NCI-H2081 treated with DMSO at 0.1 percent for 48 hours (cell line): ENCODE data around the gene SLC6A9.

ENCODE experiments used
- DNase-seq: peaks from one replicate; lab custom pipeline; 2025; lab: John Stamatoyannopoulos, UW

SLC6A9 gene

GRCh38 chr1:43969746-43970466 lies 61.4 kb downstream of the SLC6A9 start, which contains the start of gene DPH2:
TSS of gene DPH2 (plus strand) at chr1:43970010. CDS start at chr1:43970176, 166 bp downstream.
- DNase-seq: peak; percentile 94

- DNase-seq: no peak
Measured at GRCh38 chr1:43969416-43969745, 61.9 kb downstream of the SLC6A9 start.

- DNase-seq: no peak
Measured at GRCh38 chr1:43968348-43968948, 62.8 kb downstream of the SLC6A9 start.

GRCh38 chr1:43965316-43965715 lies 65.9 kb downstream of the SLC6A9 start:
- DNase-seq: no peak

- no peak for DNase-seq
Measured at GRCh38 chr1:43963890-43964289, 67.4 kb downstream of the SLC6A9 start.

GRCh38 chr1:43963006-43963405 lies 68.3 kb downstream of the SLC6A9 start:
- no peak for DNase-seq

GRCh38 chr1:43962324-43962723 lies 68.9 kb downstream of the SLC6A9 start:
- no peak for DNase-seq

GRCh38 chr1:43961692-43962091 lies 69.6 kb downstream of the SLC6A9 start:
- no peak for DNase-seq

- no peak for DNase-seq
Measured at GRCh38 chr1:43960798-43961197, 70.5 kb downstream of the SLC6A9 start.

- DNase-seq: no peak
Measured at GRCh38 chr1:43958351-43959255, 72.7 kb downstream of the SLC6A9 start.

GRCh38 chr1:43957407-43958040 lies 73.7 kb downstream of the SLC6A9 start:
- DNase-seq: no peak

- no peak for DNase-seq
Measured at GRCh38 chr1:43956234-43956633, 75.0 kb downstream of the SLC6A9 start.

- DNase-seq: no peak
Measured at GRCh38 chr1:43954036-43954435, 77.2 kb downstream of the SLC6A9 start.

- DNase-seq: no peak
Measured at GRCh38 chr1:43953361-43953760, 77.9 kb downstream of the SLC6A9 start.

GRCh38 chr1:43952731-43953346 lies 78.4 kb downstream of the SLC6A9 start:
- no peak for DNase-seq

- DNase-seq: no peak
Measured at GRCh38 chr1:43951021-43951985, 80.0 kb downstream of the SLC6A9 start.

GRCh38 chr1:43949678-43950077 lies 81.6 kb downstream of the SLC6A9 start:
- no peak for DNase-seq

- DNase-seq: no peak
Measured at GRCh38 chr1:43947874-43948437, 83.3 kb downstream of the SLC6A9 start.

GRCh38 chr1:43947061-43947873 lies 84.0 kb downstream of the SLC6A9 start:
- no peak for DNase-seq
